Adipocyte (in vitro differentiated cells): Measurements from ENCODE around the gene USP49.
A peak's percentile ranks its signal among the peaks of the same experiment; 100 is the strongest.

ENCODE experiments used
- DNase-seq: peaks from one replicate; pipeline ENCODE4 v3.0.0-alpha.2; 2015; ENCODE audit warnings: low read depth
- H3K27me3 ChIP-seq: replicated peaks from 2 replicates; pipeline ENCODE4 v1.7.0; 2013; ENCODE audit warnings: mild to moderate bottlenecking, low read length, moderate library complexity; ENCODE audit not compliant: control insufficient read depth, insufficient read depth
- H3K36me3 ChIP-seq: 2 replicates; pipeline ENCODE4 v1.7.0; 2013; ENCODE audit warnings: low read length, mild to moderate bottlenecking, moderate library complexity; ENCODE audit not compliant: control insufficient read depth, insufficient read depth, severe bottlenecking
- H3K4me1 ChIP-seq: 2 replicates; pipeline ENCODE4 v1.7.0; 2013; ENCODE audit warnings: mild to moderate bottlenecking, low read length, moderate library complexity; ENCODE audit not compliant: control insufficient read depth, insufficient read depth
- H3K4me3 ChIP-seq: 2 replicates; pipeline ENCODE4 v1.7.0; 2013; ENCODE audit warnings: mild to moderate bottlenecking, low read length, moderate library complexity
- H3K9ac ChIP-seq: 2 replicates; pipeline ENCODE4 v1.7.0; 2013; ENCODE audit warnings: mild to moderate bottlenecking, low read length, moderate library complexity
- H3K9me3 ChIP-seq: 2 replicates; pipeline ENCODE4 v1.7.0; 2013; ENCODE audit warnings: mild to moderate bottlenecking, low read length, moderate library complexity; ENCODE audit not compliant: control insufficient read depth

The USP49 gene

GRCh38 chr6:41801380-41801779 is 93.8 kb downstream of the USP49 start:
- Histone ChIP-seq H3K36me3 (peaks cover 24% of the 10 kb centered on the region), H3K9me3 (no peaks in the 10 kb centered on the region), H3K27me3 (no peaks in the 10 kb centered on the region), H3K4me3 (no peak overlapping the region), H3K4me1 (no peaks in the 10 kb centered on the region), H3K9ac (no peak overlapping the region)
- DNase-seq = peak; percentile 62

GRCh38 chr6:41799559-41799911 is 95.6 kb downstream of the USP49 start:
- no peaks in the 10 kb centered on the region for H3K9me3 ChIP-seq
- no peak overlapping the region for H3K4me3 ChIP-seq
- peaks cover 35% of the 10 kb centered on the region for H3K36me3 ChIP-seq
- no peak for DNase-seq
- no peaks in the 10 kb centered on the region for H3K27me3 ChIP-seq
- no peaks in the 10 kb centered on the region for H3K4me1 ChIP-seq
- H3K9ac ChIP-seq = no peak overlapping the region

- H3K9me3 ChIP-seq = no peaks in the 10 kb centered on the region
- H3K4me3 ChIP-seq = no peak overlapping the region
- H3K9ac ChIP-seq = no peak overlapping the region
- H3K4me1 ChIP-seq = no peaks in the 10 kb centered on the region
- no peaks in the 10 kb centered on the region for H3K27me3 ChIP-seq
- H3K36me3 ChIP-seq = peaks cover 37% of the 10 kb centered on the region
- no peak for DNase-seq
Measured at GRCh38 chr6:41798901-41799558, 96.1 kb downstream of the USP49 start.

- Histone ChIP-seq H3K9me3 (no peaks in the 10 kb centered on the region), H3K27me3 (no peaks in the 10 kb centered on the region), H3K9ac (no peak overlapping the region), H3K4me1 (no peaks in the 10 kb centered on the region), H3K36me3 (peaks cover 49% of the 10 kb centered on the region), H3K4me3 (no peak overlapping the region)
- DNase-seq = no peak
Measured at GRCh38 chr6:41796474-41796873, 98.7 kb downstream of the USP49 start.

GRCh38 chr6:41791984-41792383 is 103.2 kb downstream of the USP49 start:
- Histone ChIP-seq H3K4me3 (no peak overlapping the region), H3K4me1 (peaks cover 12% of the 10 kb centered on the region), H3K27me3 (no peaks in the 10 kb centered on the region), H3K9ac (no peak overlapping the region), H3K36me3 (peaks cover 61% of the 10 kb centered on the region), H3K9me3 (no peaks in the 10 kb centered on the region)
- no peak for DNase-seq

GRCh38 chr6:41791305-41791704 is 103.9 kb downstream of the USP49 start:
- H3K36me3 ChIP-seq = peaks cover 57% of the 10 kb centered on the region

GRCh38 chr6:41790045-41790444 is 105.1 kb downstream of the USP49 start:
- Histone ChIP-seq H3K4me3 (no peak overlapping the region), H3K9ac (no peak overlapping the region), H3K4me1 (peaks cover 19% of the 10 kb centered on the region), H3K9me3 (no peaks in the 10 kb centered on the region), H3K36me3 (peaks cover 45% of the 10 kb centered on the region), H3K27me3 (no peaks in the 10 kb centered on the region)
- DNase-seq = no peak

More at GRCh38 chr6:41791305-41791704, 103.9 kb downstream of the USP49 start:
- DNase-seq = no peak
- Histone ChIP-seq H3K9ac (no peak overlapping the region), H3K4me1 (peaks cover 12% of the 10 kb centered on the region), H3K27me3 (no peaks in the 10 kb centered on the region), H3K4me3 (no peak overlapping the region), H3K9me3 (no peaks in the 10 kb centered on the region)

- peak overlapping the region; percentile 5 for H3K9ac ChIP-seq
- H3K36me3 ChIP-seq = peaks cover 38% of the 10 kb centered on the region
- H3K4me3 ChIP-seq = peak overlapping the region; percentile 99
- H3K9me3 ChIP-seq = no peaks in the 10 kb centered on the region
- no peak for DNase-seq
- no peaks in the 10 kb centered on the region for H3K27me3 ChIP-seq
- H3K4me1 ChIP-seq = peaks cover 19% of the 10 kb centered on the region
Measured at GRCh38 chr6:41789390-41789724, 105.8 kb downstream of the USP49 start.

GRCh38 chr6:41787219-41787917 is 107.8 kb downstream of the USP49 start, which contains the start of gene TOMM6:
TSS of gene TOMM6 (plus strand) at chr6:41787694. CDS start at chr6:41787698, 4 bp downstream.
- H3K4me1 ChIP-seq = peaks cover 19% of the 10 kb centered on the region
- peak within 1 kb of the TSS; percentile 99 for H3K4me3 ChIP-seq
- peaks cover 35% of the 10 kb centered on the region for H3K36me3 ChIP-seq
- H3K9me3 ChIP-seq = no peaks in the 10 kb centered on the region
- H3K9ac ChIP-seq = peak within 1 kb of the TSS; percentile 100
- H3K27me3 ChIP-seq = no peaks in the 10 kb centered on the region
- peak; percentile 98 for DNase-seq

GRCh38 chr6:41786451-41787218 is 108.5 kb downstream of the USP49 start:
- Histone ChIP-seq H3K9ac (peak overlapping the region; percentile 100), H3K27me3 (no peaks in the 10 kb centered on the region), H3K4me3 (peak overlapping the region; percentile 99), H3K36me3 (peaks cover 28% of the 10 kb centered on the region), H3K9me3 (no peaks in the 10 kb centered on the region), H3K4me1 (peaks cover 19% of the 10 kb centered on the region)
- DNase-seq = peak; percentile 96

GRCh38 chr6:41785689-41786450 is 109.3 kb downstream of the USP49 start:
- peak overlapping the region; percentile 100 for H3K9ac ChIP-seq

More at GRCh38 chr6:41785689-41786450, 109.3 kb downstream of the USP49 start:
- H3K4me1 ChIP-seq = peaks cover 27% of the 10 kb centered on the region
- no peaks in the 10 kb centered on the region for H3K9me3 ChIP-seq
- peak; percentile 61 for DNase-seq
- peak overlapping the region; percentile 99 for H3K4me3 ChIP-seq
- peaks cover 20% of the 10 kb centered on the region for H3K36me3 ChIP-seq
- no peaks in the 10 kb centered on the region for H3K27me3 ChIP-seq
